Tibial nerve (tissue), 4 donors: Measurements from ENCODE around the gene RAB40C.

Source experiments
- EP300 ChIP-seq, 2 donors: sonication (generic); formaldehyde crosslinking; IDR thresholded peaks; one replicate each; pipeline ENCODE4 v1.6.1; 2017; ENCODE audit warnings: antibody characterized with exemption in 2 of 2, mild to moderate bottlenecking in 1 of 2
- POLR2A ChIP-seq, 2 donors: fragments of 450-650 bp; IDR thresholded peaks; one replicate each; pipeline ENCODE4 v1.6.1; 2017; ENCODE audit warnings: antibody characterized with exemption in 2 of 2, mild to moderate bottlenecking in 2 of 2, moderate library complexity in 2 of 2
- TF ChIP-seq, protein P1 (sequence below), 5 experiments: fragments of 200-600 bp in 3 of 5; fragments of 450-650 bp in 2 of 5; sonication (generic) in 3 of 5; IDR thresholded peaks; one replicate each; pipeline ENCODE4 v1.5.1; 2016 to 2019; ENCODE audit warnings: antibody characterized with exemption in 5 of 5, mild to moderate bottlenecking in 3 of 5, moderate library complexity in 2 of 5

DNA sequence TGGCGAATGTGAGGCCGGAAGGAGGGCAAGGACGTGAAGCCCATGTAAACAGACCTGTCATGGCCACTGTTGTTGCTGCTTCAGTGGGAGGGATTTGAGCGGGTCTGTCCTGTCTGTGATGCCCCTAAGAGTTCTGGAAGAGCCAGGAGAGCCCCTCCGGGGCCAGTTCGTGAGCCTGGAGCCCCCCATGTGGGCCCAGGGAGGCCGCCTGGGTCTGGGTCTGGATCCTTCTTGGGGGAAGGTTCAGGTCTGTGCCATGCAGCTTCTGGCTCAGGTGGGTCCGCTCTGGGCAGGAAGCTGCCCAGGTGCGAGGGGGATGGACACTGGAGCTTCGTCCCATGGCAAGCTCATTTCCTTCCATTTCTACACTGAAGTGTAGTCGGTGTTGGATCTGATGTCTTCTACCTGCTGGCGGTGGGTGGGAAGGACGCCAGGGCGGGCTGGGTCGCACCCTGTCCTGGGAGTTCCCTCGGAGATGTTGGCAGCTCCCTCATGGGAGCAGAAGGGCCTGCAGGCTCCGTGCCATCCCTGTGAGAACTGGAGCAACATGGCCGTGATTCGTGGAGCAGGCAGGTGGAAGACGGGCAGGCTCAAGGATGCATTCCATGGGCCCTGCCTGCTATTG lies 29.7 kb downstream of the RAB40C start:
- TF ChIP-seq, protein P1, sequence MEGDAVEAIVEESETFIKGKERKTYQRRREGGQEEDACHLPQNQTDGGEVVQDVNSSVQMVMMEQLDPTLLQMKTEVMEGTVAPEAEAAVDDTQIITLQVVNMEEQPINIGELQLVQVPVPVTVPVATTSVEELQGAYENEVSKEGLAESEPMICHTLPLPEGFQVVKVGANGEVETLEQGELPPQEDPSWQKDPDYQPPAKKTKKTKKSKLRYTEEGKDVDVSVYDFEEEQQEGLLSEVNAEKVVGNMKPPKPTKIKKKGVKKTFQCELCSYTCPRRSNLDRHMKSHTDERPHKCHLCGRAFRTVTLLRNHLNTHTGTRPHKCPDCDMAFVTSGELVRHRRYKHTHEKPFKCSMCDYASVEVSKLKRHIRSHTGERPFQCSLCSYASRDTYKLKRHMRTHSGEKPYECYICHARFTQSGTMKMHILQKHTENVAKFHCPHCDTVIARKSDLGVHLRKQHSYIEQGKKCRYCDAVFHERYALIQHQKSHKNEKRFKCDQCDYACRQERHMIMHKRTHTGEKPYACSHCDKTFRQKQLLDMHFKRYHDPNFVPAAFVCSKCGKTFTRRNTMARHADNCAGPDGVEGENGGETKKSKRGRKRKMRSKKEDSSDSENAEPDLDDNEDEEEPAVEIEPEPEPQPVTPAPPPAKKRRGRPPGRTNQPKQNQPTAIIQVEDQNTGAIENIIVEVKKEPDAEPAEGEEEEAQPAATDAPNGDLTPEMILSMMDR (IDR thresholded peaks at IDR 0.05): no peak
- TF ChIP-seq EP300 (IDR thresholded peaks at IDR 0.05) (no peak), POLR2A (IDR thresholded peaks at IDR 0.05) (no peak)
